Chondrocyte (in vitro differentiated cells): ENCODE data around the gene SLC2A2. TPM values are rescaled to one million over a fixed set of nuclear protein-coding genes. Genes with fewer than 3 reads are reported as not detected.
A peak's percentile ranks its signal among the peaks of the same experiment; 100 is the strongest.

Experiments
- DNase-seq: peaks from one replicate; pipeline ENCODE4 v3.0.0; 2021; ENCODE audit warnings: mixed read lengths, low spot score
- H3K27ac Mint-ChIP-seq: one replicate; pipeline ENCODE4 v1.8.0; 2021; ENCODE audit warnings: mild to moderate bottlenecking, moderate library complexity, mixed read lengths; ENCODE audit not compliant: unreplicated experiment
- H3K27me3 Mint-ChIP-seq: 2 replicates; pipeline ENCODE4 v1.8.0; 2021; ENCODE audit warnings: low read depth, mixed read lengths
- H3K36me3 Mint-ChIP-seq: 2 replicates; pipeline ENCODE4 v1.8.0; 2021; ENCODE audit warnings: low read depth, mixed read lengths
- H3K4me1 Mint-ChIP-seq: 2 replicates; pipeline ENCODE4 v1.8.0; 2021; ENCODE audit warnings: low read depth, mild to moderate bottlenecking, mixed read lengths
- H3K4me3 Mint-ChIP-seq: one replicate; pipeline ENCODE4 v1.8.0; 2021; ENCODE audit warnings: mild to moderate bottlenecking, moderate library complexity, mixed read lengths; ENCODE audit not compliant: unreplicated experiment
- H3K9me3 Mint-ChIP-seq: 2 replicates; pipeline ENCODE4 v1.8.0; 2021; ENCODE audit warnings: low read depth, mixed read lengths
- CTCF ChIP-seq: fragments of 200-600 bp; sonication (generic); IDR thresholded peaks from 2 replicates; pipeline ENCODE4 v1.5.0; 2021; ENCODE audit warnings: antibody characterized with exemption, mild to moderate bottlenecking, moderate library complexity
- total RNA-seq: library from RNA; stranded (reverse); gene quantifications from 3 replicates; pipeline ENCODE4 v1.2.1, GENCODE V29; 2021

SLC2A2 gene
- total RNA-seq, 1 donor from 2014 or later: not detected

GRCh38 chr3:171049861-171050444, 23.4 kb upstream of the SLC2A2 start:
- H3K27ac Mint-ChIP-seq: no peak overlapping the region
- peaks cover 7% of the 10 kb centered on the region for H3K4me1 Mint-ChIP-seq
- no peak overlapping the region for H3K4me3 Mint-ChIP-seq
- DNase-seq: no peak
- no peaks in the 10 kb centered on the region for H3K27me3 Mint-ChIP-seq
- H3K36me3 Mint-ChIP-seq: no peaks in the 10 kb centered on the region
- no peaks in the 10 kb centered on the region for H3K9me3 Mint-ChIP-seq
- TF ChIP-seq CTCF: peak; percentile 85

GRCh38 chr3:171046760-171047159, 20.2 kb upstream of the SLC2A2 start:
- H3K27me3 Mint-ChIP-seq: no peaks in the 10 kb centered on the region
- no peak overlapping the region for H3K27ac Mint-ChIP-seq
- no peaks in the 10 kb centered on the region for H3K9me3 Mint-ChIP-seq
- H3K4me3 Mint-ChIP-seq: no peak overlapping the region
- TF ChIP-seq CTCF: no peak
- H3K4me1 Mint-ChIP-seq: peaks cover 7% of the 10 kb centered on the region
- no peak for DNase-seq
- no peaks in the 10 kb centered on the region for H3K36me3 Mint-ChIP-seq

GRCh38 chr3:171044835-171045793, 18.6 kb upstream of the SLC2A2 start:
- no peak for TF ChIP-seq CTCF
- no peak for DNase-seq
- no peaks in the 10 kb centered on the region for H3K9me3 Mint-ChIP-seq
- H3K4me1 Mint-ChIP-seq: peaks cover 7% of the 10 kb centered on the region
- no peaks in the 10 kb centered on the region for H3K36me3 Mint-ChIP-seq
- no peaks in the 10 kb centered on the region for H3K27me3 Mint-ChIP-seq
- H3K27ac Mint-ChIP-seq: no peak overlapping the region
- H3K4me3 Mint-ChIP-seq: no peak overlapping the region

- no peak for DNase-seq
- no peak overlapping the region for H3K4me3 Mint-ChIP-seq
- H3K9me3 Mint-ChIP-seq: no peaks in the 10 kb centered on the region
- peaks cover 7% of the 10 kb centered on the region for H3K4me1 Mint-ChIP-seq
- TF ChIP-seq CTCF: no peak
- H3K27ac Mint-ChIP-seq: no peak overlapping the region
- no peaks in the 10 kb centered on the region for H3K27me3 Mint-ChIP-seq
- no peaks in the 10 kb centered on the region for H3K36me3 Mint-ChIP-seq
Observed at GRCh38 chr3:171044384-171044783, 17.9 kb upstream of the SLC2A2 start.

- H3K36me3 Mint-ChIP-seq: no peaks in the 10 kb centered on the region
- no peak overlapping the region for H3K27ac Mint-ChIP-seq
- no peak for TF ChIP-seq CTCF
- no peak for DNase-seq
- H3K27me3 Mint-ChIP-seq: peaks cover 6% of the 10 kb centered on the region
- H3K4me3 Mint-ChIP-seq: no peak overlapping the region
- no peaks in the 10 kb centered on the region for H3K9me3 Mint-ChIP-seq
- no peaks in the 10 kb centered on the region for H3K4me1 Mint-ChIP-seq
Observed at GRCh38 chr3:171039674-171040073, 13.2 kb upstream of the SLC2A2 start.
